Osteocyte (in vitro differentiated cells): ENCODE data around the gene C1QTNF8. TPM values are rescaled to one million over a fixed set of nuclear protein-coding genes. Genes with fewer than 3 reads are reported as not detected.

ENCODE experiments used
- DNase-seq: peaks from one replicate; pipeline ENCODE4 v3.0.0; 2021; ENCODE audit warnings: mixed read lengths; ENCODE audit not compliant: unreplicated experiment; ENCODE audit errors: extremely low spot score
- H3K27ac Mint-ChIP-seq: one replicate; pipeline ENCODE4 v1.8.0; 2021; ENCODE audit warnings: mild to moderate bottlenecking, mixed read lengths; ENCODE audit not compliant: unreplicated experiment
- H3K27me3 Mint-ChIP-seq: one replicate; pipeline ENCODE4 v1.8.0; 2021; ENCODE audit warnings: mixed read lengths; ENCODE audit not compliant: unreplicated experiment
- H3K36me3 Mint-ChIP-seq: one replicate; pipeline ENCODE4 v1.8.0; 2021; ENCODE audit warnings: mixed read lengths; ENCODE audit not compliant: unreplicated experiment
- H3K4me1 Mint-ChIP-seq: one replicate; pipeline ENCODE4 v1.8.0; 2021; ENCODE audit warnings: mixed read lengths; ENCODE audit not compliant: unreplicated experiment
- H3K4me3 Mint-ChIP-seq: one replicate; pipeline ENCODE4 v1.8.0; 2021; ENCODE audit warnings: mild to moderate bottlenecking, moderate library complexity, mixed read lengths; ENCODE audit not compliant: unreplicated experiment
- H3K9me3 Mint-ChIP-seq: one replicate; pipeline ENCODE4 v1.8.0; 2021; ENCODE audit warnings: mixed read lengths; ENCODE audit not compliant: unreplicated experiment
- CTCF ChIP-seq: fragments of 200-600 bp; sonication (generic); IDR thresholded peaks from 2 replicates; pipeline ENCODE4 v1.5.0; 2021; ENCODE audit warnings: antibody characterized with exemption, mild to moderate bottlenecking, moderate library complexity
- total RNA-seq: library from RNA; stranded (reverse); gene quantifications from 2 replicates; pipeline ENCODE4 v1.2.1, GENCODE V29; 2021

C1QTNF8 gene
- total RNA-seq, 1 donor from 2014 or later: not detected

GRCh38 chr16:1100084-1100800 lies 4.2 kb upstream of the C1QTNF8 start:
- no peaks in the 10 kb centered on the region for H3K9me3 Mint-ChIP-seq
- H3K36me3 Mint-ChIP-seq: no peaks in the 10 kb centered on the region
- no peaks in the 10 kb centered on the region for H3K4me1 Mint-ChIP-seq
- no peak overlapping the region for H3K27ac Mint-ChIP-seq
- no peaks in the 10 kb centered on the region for H3K27me3 Mint-ChIP-seq
- no peak overlapping the region for H3K4me3 Mint-ChIP-seq
- DNase-seq: no peak
- TF ChIP-seq CTCF: no peak

- no peaks in the 10 kb centered on the region for H3K9me3 Mint-ChIP-seq
- DNase-seq: no peak
- no peaks in the 10 kb centered on the region for H3K27me3 Mint-ChIP-seq
- H3K36me3 Mint-ChIP-seq: no peaks in the 10 kb centered on the region
- no peak for TF ChIP-seq CTCF
- no peaks in the 10 kb centered on the region for H3K4me1 Mint-ChIP-seq
- no peak overlapping the region for H3K4me3 Mint-ChIP-seq
- H3K27ac Mint-ChIP-seq: no peak overlapping the region
Observed at GRCh38 chr16:1099189-1100083, 3.4 kb upstream of the C1QTNF8 start.

GRCh38 chr16:1098266-1098991 lies 2.4 kb upstream of the C1QTNF8 start:
- no peak for TF ChIP-seq CTCF
- Mint-ChIP-seq H3K27ac (no peak overlapping the region), H3K36me3 (no peaks in the 10 kb centered on the region), H3K9me3 (no peaks in the 10 kb centered on the region), H3K4me3 (no peak overlapping the region), H3K27me3 (no peaks in the 10 kb centered on the region), H3K4me1 (no peaks in the 10 kb centered on the region)
- no peak for DNase-seq

GRCh38 chr16:1097800-1098199 lies 1.8 kb upstream of the C1QTNF8 start:
- no peaks in the 10 kb centered on the region for H3K9me3 Mint-ChIP-seq
- H3K27ac Mint-ChIP-seq: no peak overlapping the region
- H3K4me3 Mint-ChIP-seq: no peak overlapping the region
- no peaks in the 10 kb centered on the region for H3K4me1 Mint-ChIP-seq
- DNase-seq: no peak
- no peaks in the 10 kb centered on the region for H3K27me3 Mint-ChIP-seq
- TF ChIP-seq CTCF: no peak
- no peaks in the 10 kb centered on the region for H3K36me3 Mint-ChIP-seq

DNA sequence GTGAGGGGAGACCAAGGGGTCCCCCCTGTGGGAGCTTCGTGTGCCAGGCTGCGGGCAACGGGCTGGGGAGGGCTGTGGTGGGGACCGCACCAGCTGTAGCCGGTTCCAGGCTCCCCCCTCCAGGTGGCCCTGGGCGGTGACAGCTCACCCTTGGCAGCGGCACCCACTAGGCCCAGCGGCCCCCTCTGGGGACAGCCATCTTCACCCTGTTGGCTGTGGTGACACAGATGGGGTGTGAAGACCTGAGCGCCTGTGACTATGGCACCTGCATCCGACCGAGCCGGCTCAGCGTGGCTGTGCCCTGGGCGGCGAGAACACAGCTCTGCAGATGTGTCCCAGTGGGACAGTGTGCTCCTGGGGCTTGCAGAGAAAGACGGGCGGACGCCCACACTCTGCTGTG lies 1.1 kb upstream of the C1QTNF8 start:
- Mint-ChIP-seq H3K4me3 (no peak overlapping the region), H3K27me3 (no peaks in the 10 kb centered on the region), H3K36me3 (no peaks in the 10 kb centered on the region), H3K27ac (no peak overlapping the region), H3K9me3 (no peaks in the 10 kb centered on the region), H3K4me1 (no peaks in the 10 kb centered on the region)
- DNase-seq: no peak
- TF ChIP-seq CTCF: no peak
